GM10248 (cell line): ENCODE measurements around the gene BEND6.
A peak's percentile ranks its signal among the peaks of the same experiment; 100 is the strongest.

Experiments used
- CTCF ChIA-PET: fragments of 300-600 bp; sonication (Branson Sonifier 250); formaldehyde crosslinking; extraction: SDS; loops from one replicate; lab custom pipeline; 2021; ENCODE audit warnings: antibody characterized with exemption; lab: Yijun Ruan, JAX
- POLR2A ChIA-PET: fragments of 350-650 bp; sonication (Branson Sonifier 250); formaldehyde crosslinking; extraction: SDS; loops from one replicate; lab custom pipeline; 2020; ENCODE audit warnings: antibody characterized with exemption; lab: Yijun Ruan, JAX
- DNase-seq: peaks from one replicate; pipeline ENCODE4 v3.0.0; 2012; ENCODE audit errors: extremely low spot score
- CTCF ChIP-seq: IDR thresholded peaks from 2 replicates; pipeline ENCODE4 v1.5.1; 2012; ENCODE audit warnings: mild to moderate bottlenecking, low read depth; ENCODE audit errors: extremely low read depth, missing control alignments, control extremely low read depth

Gene BEND6

GRCh38 chr6:56961151-56961550, 6.2 kb downstream of the BEND6 start:
- DNase-seq, result no peak
- ChIA-PET POLR2A (no interaction called here), CTCF (interaction anchor here (0.6 to 8.2 kb wide), 9 partner anchors 9 to 229 kb away, joined by 3 to 71 read pairs (median 4); no protein-coding TSS in a partner anchor)
- TF ChIP-seq CTCF, result peak; percentile 8

- no peak for TF ChIP-seq CTCF
- CTCF ChIA-PET, result interaction anchor here (1.0 to 8.2 kb wide), 5 partner anchors 10 to 60 kb away, joined by 3 to 71 read pairs (median 10); no protein-coding TSS in a partner anchor
- POLR2A ChIA-PET, result no interaction called here
- DNase-seq, result no peak
Observed at GRCh38 chr6:56962441-56962840, 7.5 kb downstream of the BEND6 start.

DNA sequence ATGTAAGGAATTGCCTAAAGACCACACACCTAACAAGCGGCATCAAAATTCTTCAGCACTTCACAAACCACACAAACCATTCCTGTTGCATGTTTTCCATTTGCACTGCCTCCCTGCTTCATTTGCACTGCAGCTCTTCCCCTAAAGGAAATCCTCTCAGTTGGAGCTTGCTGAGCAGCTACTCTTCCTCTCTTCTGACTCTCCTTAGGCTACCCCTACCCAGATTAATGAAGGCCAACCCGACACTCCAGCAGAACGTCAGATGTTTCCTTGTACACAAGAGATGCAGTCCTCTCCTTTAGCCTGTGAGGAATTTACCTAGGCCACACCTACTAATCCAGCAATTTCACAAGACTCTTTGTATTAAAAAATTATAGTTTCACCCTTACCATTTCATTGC, 8.1 kb downstream of the BEND6 start:
- no peak for TF ChIP-seq CTCF
- ChIA-PET CTCF (interaction anchor here (1.0 to 8.2 kb wide), 5 partner anchors 11 to 60 kb away, joined by 3 to 71 read pairs (median 5); no protein-coding TSS in a partner anchor), POLR2A (no interaction called here)
- no peak for DNase-seq

DNA sequence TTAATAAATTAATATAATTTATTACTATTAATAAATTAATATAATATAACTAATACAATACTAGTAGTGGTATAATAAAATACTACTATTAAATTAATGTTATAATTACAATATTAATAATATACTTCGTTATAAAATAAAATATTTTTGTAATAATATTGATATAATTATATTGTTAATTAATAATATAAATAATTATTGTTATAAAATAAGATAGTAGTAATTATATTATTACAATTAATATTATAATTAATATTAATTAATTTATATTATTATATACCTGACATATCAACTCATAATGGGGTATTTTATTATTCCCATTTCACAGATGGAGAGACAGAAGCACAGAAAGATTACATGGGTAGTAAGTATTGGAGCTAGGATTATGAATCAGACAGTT, 8.9 kb downstream of the BEND6 start:
- POLR2A ChIA-PET, result no interaction called here
- CTCF ChIA-PET, result interaction anchor here (1.9 to 8.2 kb wide), 4 partner anchors 11 to 61 kb away, joined by 4 to 71 read pairs (median 8); no protein-coding TSS in a partner anchor
- no peak for DNase-seq
- no peak for TF ChIP-seq CTCF

DNA sequence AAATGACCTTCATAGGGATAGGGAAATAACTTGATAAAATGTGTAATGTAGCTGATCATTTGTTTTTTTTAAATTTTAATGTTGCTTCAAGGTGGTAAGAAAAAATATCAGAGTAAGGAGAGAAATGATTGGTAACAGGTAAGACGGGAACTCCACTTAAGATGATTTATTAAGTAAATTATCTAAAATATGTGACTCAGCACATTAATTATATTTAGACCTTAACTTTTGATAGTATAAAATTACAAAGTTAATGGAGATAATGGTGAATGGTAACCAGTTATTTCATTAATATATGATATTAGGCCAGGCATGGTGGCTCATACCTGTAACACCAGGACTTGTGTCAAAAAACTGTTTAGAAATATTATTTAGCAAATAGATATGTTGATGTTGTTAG, 10.2 kb downstream of the BEND6 start:
- POLR2A ChIA-PET, result no interaction called here
- DNase-seq, result no peak
- no peak for TF ChIP-seq CTCF
- CTCF ChIA-PET, result interaction anchor here (1.9 to 8.2 kb wide), 3 partner anchors 10 to 63 kb away, joined by 5 to 71 read pairs (median 10); partner anchors contain the start of gene BEND6

GRCh38 chr6:56970849-56971248, 15.9 kb downstream of the BEND6 start:
- ChIA-PET POLR2A (no interaction called here), CTCF (no interaction called here)
- no peak for TF ChIP-seq CTCF
- DNase-seq, result no peak
